CD4-positive, alpha-beta T cell (primary cell): ENCODE results near the gene DNAH11. TPM values are rescaled to one million over a fixed set of nuclear protein-coding genes. Genes with fewer than 3 reads are reported as not detected.

ENCODE experiments used
- ATAC-seq: fragments of 200-7000 bp; cut with Tn5 transposase; one replicate; pipeline ENCODE4 v1.10.0; 2022; ENCODE audit warnings: mild to moderate bottlenecking; ENCODE audit not compliant: poor library complexity
- CTCF ChIA-PET: fragments of 350-600 bp; sonication (Branson Sonifier 250); formaldehyde crosslinking; loops from one replicate; lab custom pipeline; 2021; ENCODE audit warnings: antibody characterized with exemption, inconsistent platforms; lab: Charles Lee
- POLR2A ChIA-PET: fragments of 350-600 bp; sonication (Branson Sonifier 250); formaldehyde crosslinking; loops from one replicate; lab custom pipeline; 2021; ENCODE audit warnings: antibody characterized with exemption, inconsistent platforms; lab: Charles Lee
- DNase-seq, 14 experiments: peaks; one replicate each; pipeline ENCODE4 v3.0.0-alpha.2; 2013 to 2020; ENCODE audit warnings: mixed read lengths in 2 of 14
- H3K27ac ChIP-seq, 2 donors: one replicate each; pipeline versions ENCODE4 v1.5.1 to v1.7.0; 2013; ENCODE audit warnings: low read length in 2 of 2, low read depth in 1 of 2, mild to moderate bottlenecking in 1 of 2
- H3K27me3 ChIP-seq, 2 experiments: 1 replicate in 1 of 2; 2 replicates in 1 of 2; pipeline versions ENCODE4 v1.6.1 to v1.7.0; 2013; ENCODE audit warnings: low read length in 2 of 2, control low read depth in 1 of 2, mild to moderate bottlenecking in 1 of 2, moderate library complexity in 1 of 2; ENCODE audit not compliant: insufficient read depth in 2 of 2, control insufficient read depth in 1 of 2
- H3K36me3 ChIP-seq: one replicate; pipeline ENCODE4 v1.6.1; 2013; ENCODE audit warnings: low read length, control low read depth; ENCODE audit not compliant: insufficient read depth
- H3K4me1 ChIP-seq: one replicate; pipeline ENCODE4 v1.6.1; 2013; ENCODE audit warnings: low read length, control low read depth; ENCODE audit not compliant: insufficient read depth
- H3K4me3 ChIP-seq: one replicate; pipeline ENCODE4 v1.5.1; 2013; ENCODE audit warnings: mild to moderate bottlenecking, low read length, moderate library complexity
- H3K9me3 ChIP-seq, 2 experiments: 1 replicate in 1 of 2; 2 replicates in 1 of 2; pipeline versions ENCODE4 v1.6.1 to v1.7.0; 2013; ENCODE audit warnings: low read length in 2 of 2, mild to moderate bottlenecking in 2 of 2, control low read depth in 1 of 2, moderate library complexity in 1 of 2; ENCODE audit not compliant: control insufficient read depth in 1 of 2, insufficient read depth in 1 of 2
- H3K27ac Mint-ChIP-seq: one replicate; pipeline ENCODE4 v1.8.0; 2020; ENCODE audit warnings: mixed read lengths
- H3K27me3 Mint-ChIP-seq: one replicate; pipeline ENCODE4 v1.8.0; 2021; ENCODE audit warnings: mixed read lengths
- H3K36me3 Mint-ChIP-seq: one replicate; pipeline ENCODE4 v1.8.0; 2021; ENCODE audit warnings: low read depth, mixed read lengths
- H3K4me1 Mint-ChIP-seq: one replicate; pipeline ENCODE4 v1.8.0; 2021; ENCODE audit warnings: low read depth, mixed read lengths
- H3K4me3 Mint-ChIP-seq: one replicate; pipeline ENCODE4 v1.8.0; 2020; ENCODE audit warnings: mild to moderate bottlenecking, mixed read lengths
- H3K9me3 Mint-ChIP-seq: one replicate; pipeline ENCODE4 v1.8.0; 2020; ENCODE audit warnings: mixed read lengths
- intact Hi-C, 2 experiments: fragments of 100-400 bp; cut with DNase I in 1 of 2; cut with micrococcal nuclease in 1 of 2; formaldehyde crosslinking; loops; one replicate each; pipeline versions ENCODE4 v1.15.1 to v1.9.0; 2023 to 2025; cut with DNase I, micrococcal nuclease
- total RNA-seq, 174 experiments: library from RNA in 2 of 174; stranded (reverse) in 2 of 174; gene quantifications; one replicate each; pipeline ENCODE4 v1.2.3 and lab custom pipeline; 2021 to 2026
- TF ChIP-seq, protein P1 (sequence below): fragments of 200-600 bp; IDR thresholded peaks from one replicate; pipeline ENCODE4 v1.8.0; 2022; ENCODE audit warnings: antibody characterized with exemption, mild to moderate bottlenecking

Gene DNAH11
- total RNA-seq, 2 experiments from 2014 or later, result 0.11 TPM; not detected in 1

DNA sequence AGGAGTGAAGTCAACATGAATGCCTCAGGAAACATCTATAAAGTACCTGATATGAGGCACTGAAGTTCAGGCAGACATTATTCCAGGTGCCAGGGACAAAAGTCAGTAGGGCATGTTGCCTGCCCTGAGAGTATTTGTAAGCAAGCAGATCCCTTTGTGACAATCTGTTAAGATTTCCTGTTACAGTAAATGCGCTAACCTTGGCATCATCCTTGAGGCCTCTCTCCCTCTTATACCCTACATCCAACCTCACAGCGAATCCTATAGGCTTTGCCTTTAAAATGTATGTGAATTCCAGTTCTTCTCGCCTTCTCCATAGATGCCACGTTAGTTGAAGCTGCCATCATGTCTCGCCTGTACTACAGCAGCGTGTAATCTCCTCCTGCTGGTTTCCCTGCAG is 165.3 kb downstream of the DNAH11 start:
- H3K4me3 Mint-ChIP-seq, result no peak overlapping the region
- H3K9me3 Mint-ChIP-seq, result no peaks in the 10 kb centered on the region
- Histone ChIP-seq H3K36me3 (no peaks in the 10 kb centered on the region), H3K4me3 (no peak overlapping the region), H3K9me3 (no peaks in the 10 kb centered on the region), H3K4me1 (no peaks in the 10 kb centered on the region), H3K27ac (no peak overlapping the region), H3K27me3 (no peaks in the 10 kb centered on the region)
- no peaks in the 10 kb centered on the region for H3K36me3 Mint-ChIP-seq
- no peak for ATAC-seq
- TF ChIP-seq, protein P1, sequence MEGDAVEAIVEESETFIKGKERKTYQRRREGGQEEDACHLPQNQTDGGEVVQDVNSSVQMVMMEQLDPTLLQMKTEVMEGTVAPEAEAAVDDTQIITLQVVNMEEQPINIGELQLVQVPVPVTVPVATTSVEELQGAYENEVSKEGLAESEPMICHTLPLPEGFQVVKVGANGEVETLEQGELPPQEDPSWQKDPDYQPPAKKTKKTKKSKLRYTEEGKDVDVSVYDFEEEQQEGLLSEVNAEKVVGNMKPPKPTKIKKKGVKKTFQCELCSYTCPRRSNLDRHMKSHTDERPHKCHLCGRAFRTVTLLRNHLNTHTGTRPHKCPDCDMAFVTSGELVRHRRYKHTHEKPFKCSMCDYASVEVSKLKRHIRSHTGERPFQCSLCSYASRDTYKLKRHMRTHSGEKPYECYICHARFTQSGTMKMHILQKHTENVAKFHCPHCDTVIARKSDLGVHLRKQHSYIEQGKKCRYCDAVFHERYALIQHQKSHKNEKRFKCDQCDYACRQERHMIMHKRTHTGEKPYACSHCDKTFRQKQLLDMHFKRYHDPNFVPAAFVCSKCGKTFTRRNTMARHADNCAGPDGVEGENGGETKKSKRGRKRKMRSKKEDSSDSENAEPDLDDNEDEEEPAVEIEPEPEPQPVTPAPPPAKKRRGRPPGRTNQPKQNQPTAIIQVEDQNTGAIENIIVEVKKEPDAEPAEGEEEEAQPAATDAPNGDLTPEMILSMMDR, result no peak
- no peaks in the 10 kb centered on the region for H3K4me1 Mint-ChIP-seq
- ChIA-PET POLR2A (no interaction called here), CTCF (no interaction called here)
- no peak for DNase-seq
- H3K27ac Mint-ChIP-seq, result no peak overlapping the region
- no peaks in the 10 kb centered on the region for H3K27me3 Mint-ChIP-seq
- intact Hi-C loops, result no loop called here

- POLR2A ChIA-PET, result no interaction called here
- no peaks in the 10 kb centered on the region for H3K9me3 Mint-ChIP-seq
Observed at GRCh38 chr7:21717323-21717722, 174.5 kb downstream of the DNAH11 start.

GRCh38 chr7:21718391-21718790 is 175.6 kb downstream of the DNAH11 start:
- Mint-ChIP-seq H3K36me3 (no peaks in the 10 kb centered on the region), H3K4me3 (no peak overlapping the region), H3K9me3 (no peaks in the 10 kb centered on the region), H3K27ac (no peak overlapping the region), H3K4me1 (no peaks in the 10 kb centered on the region), H3K27me3 (no peaks in the 10 kb centered on the region)
- TF ChIP-seq, protein P1, result no peak
- CTCF ChIA-PET, result no interaction called here
- DNase-seq, result no peak
- Histone ChIP-seq H3K4me3 (no peak overlapping the region), H3K9me3 (no peaks in the 10 kb centered on the region), H3K36me3 (no peaks in the 10 kb centered on the region), H3K27me3 (peaks cover 0 to 2% of the 10 kb centered on the region in 2 experiments), H3K27ac (no peak overlapping the region), H3K4me1 (no peaks in the 10 kb centered on the region)
- POLR2A ChIA-PET, result no interaction called here
- intact Hi-C loops, result no loop called here
- no peak for ATAC-seq

More at GRCh38 chr7:21717323-21717722, 174.5 kb downstream of the DNAH11 start:
- Histone ChIP-seq H3K4me3 (no peak overlapping the region), H3K27ac (no peak overlapping the region), H3K27me3 (peaks cover 0 to 3% of the 10 kb centered on the region in 2 experiments), H3K36me3 (no peaks in the 10 kb centered on the region), H3K4me1 (no peaks in the 10 kb centered on the region), H3K9me3 (no peaks in the 10 kb centered on the region)
- intact Hi-C loops, result no loop called here
- DNase-seq (no peak), ATAC-seq (no peak)
- CTCF ChIA-PET, result no interaction called here
- TF ChIP-seq, protein P1, result no peak
- Mint-ChIP-seq H3K4me3 (no peak overlapping the region), H3K27me3 (no peaks in the 10 kb centered on the region), H3K27ac (no peak overlapping the region), H3K4me1 (no peaks in the 10 kb centered on the region), H3K36me3 (no peaks in the 10 kb centered on the region)
